NCI-H774 (cell line): ENCODE data around the gene CLEC18B.
"Not testable (repeated sequence)": the region's sequence is repeated elsewhere in the genome, so short reads cannot be mapped to it uniquely, and the experiment has no call there.

ENCODE experiments used
- DNase-seq: peaks from one replicate; lab custom pipeline; 2025; lab: John Stamatoyannopoulos, UW

The CLEC18B gene

DNA sequence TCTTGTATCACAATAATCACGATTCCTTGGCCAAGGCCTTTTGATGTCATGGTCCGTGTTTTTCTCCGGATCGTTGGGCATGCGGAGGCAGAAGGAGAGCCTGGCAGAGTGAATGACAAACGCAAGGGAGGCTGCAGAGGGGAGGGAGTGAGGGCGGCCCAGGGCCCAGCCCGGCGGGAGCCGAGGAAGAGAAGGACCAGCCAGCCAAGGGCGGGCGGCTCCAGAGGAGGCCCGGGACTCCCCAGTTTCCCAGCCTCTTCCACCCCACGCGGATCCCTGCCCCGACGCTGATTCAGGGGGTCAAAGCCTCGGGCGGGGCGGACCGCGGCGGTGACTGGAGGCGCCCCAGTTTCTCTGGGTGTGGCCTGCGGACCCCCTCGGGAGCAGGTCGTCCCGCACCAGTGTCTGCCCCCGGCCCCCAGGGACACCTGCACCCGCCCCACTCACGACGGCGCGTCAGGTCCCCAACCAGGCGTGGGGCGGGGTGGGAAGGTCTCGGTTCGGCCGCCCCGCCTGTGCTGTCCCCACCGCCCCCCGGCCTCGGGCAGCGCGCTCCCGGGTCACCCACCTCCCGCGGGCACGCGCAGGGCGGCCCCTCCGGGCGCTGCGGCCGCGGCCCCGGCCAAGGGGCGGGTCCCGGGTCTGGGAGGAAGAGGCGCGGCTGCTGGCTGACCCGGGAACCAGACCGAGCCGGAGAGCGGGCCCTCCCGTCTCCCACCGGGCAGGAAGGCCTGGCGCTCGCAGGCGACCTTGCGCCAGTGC is 14.5 kb downstream of the CLEC18B start:
- DNase-seq: not testable (repeated sequence)

DNA sequence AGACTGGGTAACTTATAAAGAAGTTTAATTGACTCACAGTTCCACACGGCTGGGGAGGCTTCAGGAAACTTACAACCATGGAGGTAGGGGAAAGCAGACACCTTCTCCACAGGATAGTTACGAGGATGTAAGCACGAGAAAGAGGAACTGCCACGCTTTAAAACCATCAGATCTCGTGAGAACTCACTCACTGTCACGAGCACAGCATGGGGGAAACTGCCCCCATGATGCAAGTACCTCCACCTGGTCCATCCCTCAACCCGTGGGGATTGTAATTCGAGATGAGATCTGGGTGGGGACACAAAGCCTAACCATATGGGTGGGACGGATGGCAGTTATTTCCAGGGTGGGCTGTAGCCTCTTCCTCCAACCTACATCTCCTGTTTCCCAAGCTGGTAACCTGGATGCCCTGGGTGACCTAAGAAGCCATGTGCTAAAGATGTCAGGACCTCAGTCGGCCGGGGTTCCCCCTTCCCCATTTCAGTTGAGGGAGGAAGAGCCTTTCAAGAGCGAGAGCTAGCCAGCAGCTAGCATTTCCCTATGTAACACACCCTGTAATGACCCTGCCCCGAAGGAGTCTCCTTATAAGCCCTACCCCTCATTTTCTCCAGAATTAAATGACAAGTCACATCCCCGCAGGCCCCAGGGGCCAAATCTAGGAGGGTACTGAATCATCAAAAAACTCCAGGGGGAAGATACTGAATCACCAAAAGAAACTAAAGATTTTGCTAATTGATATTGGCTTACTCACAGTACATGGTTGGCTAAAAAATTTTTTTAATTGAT is 16.9 kb downstream of the CLEC18B start:
- not testable (repeated sequence) for DNase-seq

DNA sequence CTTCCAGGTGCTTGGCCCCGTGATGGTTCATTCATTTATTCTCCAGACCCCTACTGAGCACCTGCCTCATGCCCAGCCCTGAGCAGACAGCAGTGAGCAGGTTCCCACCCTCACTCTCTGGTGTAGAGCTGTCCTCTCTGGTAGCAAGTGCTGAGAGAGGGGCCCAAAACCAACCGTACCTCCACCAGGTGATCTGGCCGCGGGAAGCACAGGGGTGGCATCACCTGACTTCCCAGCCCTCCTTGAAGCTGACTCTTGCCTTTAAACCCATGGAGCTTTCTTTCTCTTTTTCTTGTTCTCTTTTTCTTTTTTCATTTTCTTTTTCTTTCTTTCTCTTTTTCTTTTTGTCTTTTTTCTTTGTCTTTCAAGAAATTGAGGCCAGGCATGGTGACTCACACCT is 21.0 kb downstream of the CLEC18B start:
- not testable (repeated sequence) for DNase-seq

DNA sequence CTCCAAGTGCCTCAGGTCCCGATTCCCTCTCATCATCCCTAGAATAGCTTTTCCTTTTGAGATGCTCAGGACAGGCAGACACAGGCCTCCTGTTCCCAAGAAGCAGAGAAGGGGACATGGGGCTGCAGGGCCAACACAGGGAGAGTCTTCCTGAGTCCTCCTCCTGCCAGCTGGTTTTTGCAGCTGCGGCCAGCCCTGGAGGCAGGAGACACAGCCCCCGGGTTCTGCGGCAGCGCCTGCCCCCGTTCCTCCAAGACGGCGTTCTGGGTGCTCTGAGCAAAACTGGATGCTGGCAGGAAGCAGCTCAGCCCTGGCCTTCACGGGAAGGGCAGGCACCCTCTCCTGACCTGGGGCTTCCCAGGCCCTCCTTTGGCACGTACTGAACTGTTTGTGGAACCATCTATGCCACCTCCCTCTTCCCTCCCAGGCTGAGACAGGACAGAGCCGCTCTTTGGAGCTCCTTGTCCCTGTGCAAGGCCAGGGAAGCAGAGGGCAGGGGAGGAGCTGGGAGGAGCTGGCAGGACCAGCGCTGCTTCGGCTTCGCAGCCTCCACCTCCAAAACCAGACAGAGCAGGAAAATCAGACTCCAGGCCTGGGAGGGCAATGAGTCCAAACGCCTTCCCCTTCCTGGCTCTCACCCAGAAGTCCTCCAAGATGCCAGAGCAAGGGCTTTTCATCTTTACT is 22.9 kb downstream of the CLEC18B start:
- not testable (repeated sequence) for DNase-seq

DNA sequence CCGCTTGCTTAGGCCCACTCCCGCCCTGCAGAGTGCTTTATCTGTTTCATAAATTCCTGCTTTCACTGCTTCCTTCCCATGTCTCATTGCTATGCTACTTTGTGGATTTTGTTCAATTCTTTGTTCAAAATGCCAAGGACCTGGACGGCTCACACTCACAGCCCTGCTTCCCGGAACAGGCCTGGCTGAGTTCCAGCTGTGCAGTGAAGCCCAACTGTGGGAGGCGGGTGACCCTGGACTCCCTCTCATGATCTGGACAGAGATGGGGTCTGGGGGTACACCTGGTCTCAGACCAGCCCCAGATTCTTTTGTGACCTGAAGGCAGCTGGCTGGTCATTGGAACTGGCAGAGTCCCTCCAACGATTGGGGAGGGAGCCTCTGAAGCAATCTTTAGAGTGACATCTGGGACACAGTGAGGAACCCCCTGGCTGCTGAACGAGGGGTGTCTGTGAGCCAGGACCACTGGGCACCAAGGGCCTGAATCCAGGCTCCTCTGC is 24.7 kb downstream of the CLEC18B start:
- not testable (repeated sequence) for DNase-seq

DNA sequence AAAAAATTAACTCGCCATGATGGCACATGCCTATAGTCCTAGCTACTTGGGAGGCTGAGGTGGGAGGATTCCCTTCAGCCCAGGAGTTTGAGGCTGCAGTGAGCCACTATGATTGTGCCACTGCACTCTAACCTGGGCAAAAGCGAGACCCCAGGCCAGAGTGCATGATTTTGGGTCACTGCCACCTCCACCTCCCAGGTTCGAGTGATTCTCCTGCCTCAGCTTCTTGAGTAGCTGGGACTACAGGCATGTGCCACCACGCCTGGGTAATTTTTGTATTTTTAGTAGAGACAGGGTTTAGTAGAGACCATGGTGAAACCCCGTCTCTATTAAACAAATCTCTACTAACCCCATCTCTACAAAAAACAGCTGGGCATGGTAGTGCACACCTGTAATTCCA is 26.7 kb downstream of the CLEC18B start:
- not testable (repeated sequence) for DNase-seq

DNA sequence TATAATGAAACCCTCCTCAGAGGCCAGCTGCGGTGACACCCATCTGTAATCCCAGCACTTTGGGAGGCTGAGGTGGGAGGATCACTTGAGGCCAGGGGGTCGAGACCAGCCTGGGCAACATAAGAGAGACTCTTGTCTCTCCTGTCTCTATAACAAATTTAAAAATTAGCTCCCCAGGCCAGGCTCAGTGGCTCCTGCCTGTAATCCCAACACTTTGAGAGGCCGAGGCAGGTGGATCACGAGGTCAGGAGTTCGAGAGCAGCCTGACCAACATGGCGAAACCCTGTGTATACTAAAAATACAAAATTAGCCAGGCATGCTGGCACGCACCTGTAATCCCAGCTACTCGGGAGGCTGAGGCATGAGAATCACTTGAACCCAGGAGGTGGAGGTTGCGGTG is 27.1 kb downstream of the CLEC18B start:
- DNase-seq: not testable (repeated sequence)

DNA sequence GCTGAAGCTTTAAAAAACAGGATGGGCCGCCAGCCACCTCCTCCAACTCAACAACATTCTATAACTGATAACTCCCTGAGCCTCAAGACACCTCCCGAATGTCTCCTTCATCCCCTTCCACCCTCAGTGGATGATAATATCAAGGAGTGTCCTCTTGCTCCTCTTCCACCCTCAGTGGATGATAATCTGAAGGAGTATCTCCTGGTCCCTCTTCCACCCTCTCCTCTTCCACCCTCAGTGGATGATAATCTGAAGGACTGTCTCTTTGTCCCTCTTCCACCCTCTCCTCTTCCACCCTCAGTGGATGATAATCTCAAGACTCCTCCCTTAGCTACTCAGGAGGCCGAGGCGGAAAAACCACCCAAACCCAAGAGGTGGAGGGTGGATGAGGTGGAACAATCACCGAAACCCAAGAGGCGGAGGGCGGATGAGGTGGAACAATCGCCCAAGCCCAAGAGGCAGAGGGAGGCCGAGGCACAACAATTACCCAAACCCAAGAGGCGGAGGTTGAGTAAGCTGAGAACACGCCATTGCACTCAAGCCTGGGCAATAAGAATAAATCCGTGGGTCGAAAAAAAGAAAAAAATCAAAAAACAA is 29.7 kb downstream of the CLEC18B start:
- DNase-seq: not testable (repeated sequence)

DNA sequence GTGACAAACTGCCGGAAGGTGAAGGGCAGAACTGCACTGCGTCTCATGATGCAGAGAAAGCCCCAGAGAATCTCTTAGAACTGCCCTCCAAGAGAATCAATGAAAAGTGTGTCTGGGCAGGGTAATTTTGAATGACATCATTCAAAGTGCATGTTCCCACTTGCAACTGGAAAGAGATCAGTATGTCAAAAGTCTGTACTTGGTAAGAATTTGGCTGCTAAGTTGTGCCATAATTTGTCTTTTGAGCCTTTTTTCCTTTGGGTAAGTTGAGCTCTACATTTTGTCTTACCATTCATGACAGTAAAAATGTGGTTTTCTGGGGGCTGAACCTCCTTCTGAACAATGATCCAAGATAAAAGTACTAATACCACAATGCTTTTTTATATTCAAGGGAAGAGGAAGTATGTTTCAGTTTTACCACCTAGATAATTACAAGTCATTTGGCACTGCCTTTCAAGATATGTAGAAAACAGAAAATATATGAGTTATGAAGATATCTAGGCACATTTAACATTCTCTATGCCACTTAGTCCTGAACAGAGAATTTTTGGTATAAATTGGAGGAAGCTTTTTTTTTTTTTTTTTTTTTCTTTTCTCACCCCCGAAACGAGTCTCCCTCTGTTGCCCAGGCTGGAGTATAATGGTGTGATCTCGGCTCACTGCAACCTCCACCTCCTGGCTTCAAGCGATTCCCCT is 38.8 kb downstream of the CLEC18B start:
- not testable (repeated sequence) for DNase-seq

DNA sequence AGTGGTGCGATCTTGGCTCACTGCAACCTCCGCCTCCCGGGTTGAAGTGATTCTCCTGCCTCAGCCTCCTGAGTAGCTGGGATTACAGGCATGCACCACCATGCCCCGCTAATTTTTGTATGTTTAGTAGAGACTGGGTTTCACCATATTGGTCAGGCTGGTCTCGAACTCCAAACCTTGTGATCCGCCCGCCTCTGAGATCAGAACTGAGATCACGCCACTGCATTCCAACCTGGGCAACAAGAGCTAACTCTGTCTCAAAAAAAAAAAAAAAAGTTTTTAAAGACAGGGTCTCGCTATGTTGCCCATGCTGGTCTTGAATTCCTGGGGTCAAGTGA is 47.5 kb downstream of the CLEC18B start:
- DNase-seq: not testable (repeated sequence)

DNA sequence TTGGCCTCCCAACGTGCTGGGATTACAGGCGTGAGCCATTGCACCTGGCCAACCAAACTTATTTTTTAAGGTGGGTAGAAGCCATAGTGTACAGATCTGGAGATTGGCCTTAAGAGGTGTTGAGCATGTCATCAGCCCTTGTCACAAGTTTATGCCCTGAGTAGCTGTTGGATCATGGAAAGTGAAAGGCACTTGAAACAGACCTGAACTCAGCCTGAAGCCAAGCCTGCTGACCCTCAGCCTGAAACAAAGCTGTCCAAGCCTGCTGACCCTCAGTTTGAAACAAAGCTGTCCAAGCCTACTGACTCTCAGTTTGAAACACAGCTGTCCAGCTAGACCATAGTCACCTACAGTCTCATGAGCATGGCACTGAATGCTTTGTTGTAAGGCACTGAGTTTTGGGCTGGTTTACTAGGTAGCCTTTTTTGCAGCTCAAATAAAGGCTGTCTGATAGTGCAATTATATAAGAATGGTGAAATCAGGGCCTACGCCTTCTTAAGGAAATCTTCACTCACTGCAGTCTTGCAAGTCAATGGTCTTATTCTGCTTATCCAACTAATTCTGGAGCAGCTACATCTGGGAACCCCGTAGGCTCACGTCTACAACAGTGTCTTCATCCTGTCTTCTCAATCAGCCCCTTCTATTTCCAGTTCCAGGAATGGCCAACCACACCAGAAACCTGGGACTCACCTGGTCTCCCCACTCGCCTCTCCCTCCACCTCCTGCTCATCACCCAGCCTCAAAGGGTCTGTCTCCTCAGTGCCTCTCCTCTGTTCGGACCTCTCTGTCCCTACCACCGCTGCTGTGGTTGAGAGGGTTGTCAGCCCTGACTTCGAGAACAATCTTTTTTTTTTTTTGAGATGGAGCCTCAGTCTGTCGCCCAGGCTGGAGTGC is 48.1 kb downstream of the CLEC18B start:
- no peak for DNase-seq

DNA sequence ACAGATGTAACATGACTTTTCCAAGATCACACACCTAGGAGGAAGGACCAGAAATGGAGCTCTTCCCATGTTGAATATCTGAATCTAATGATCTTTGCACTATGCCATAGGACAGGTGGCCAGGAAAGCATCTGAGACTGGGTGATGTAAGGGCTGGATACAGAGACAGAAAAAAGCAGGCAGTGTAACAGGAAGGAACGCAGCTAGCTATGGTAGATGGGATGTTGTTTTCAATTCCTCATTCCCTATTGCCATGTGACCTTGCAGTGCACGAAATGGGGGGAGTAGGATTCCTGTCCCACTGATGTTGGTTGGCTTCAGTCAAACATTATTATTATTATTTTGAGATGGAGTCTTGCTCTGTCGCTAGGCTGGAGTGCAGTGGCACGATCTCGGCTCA is 48.9 kb downstream of the CLEC18B start:
- DNase-seq: no peak

DNA sequence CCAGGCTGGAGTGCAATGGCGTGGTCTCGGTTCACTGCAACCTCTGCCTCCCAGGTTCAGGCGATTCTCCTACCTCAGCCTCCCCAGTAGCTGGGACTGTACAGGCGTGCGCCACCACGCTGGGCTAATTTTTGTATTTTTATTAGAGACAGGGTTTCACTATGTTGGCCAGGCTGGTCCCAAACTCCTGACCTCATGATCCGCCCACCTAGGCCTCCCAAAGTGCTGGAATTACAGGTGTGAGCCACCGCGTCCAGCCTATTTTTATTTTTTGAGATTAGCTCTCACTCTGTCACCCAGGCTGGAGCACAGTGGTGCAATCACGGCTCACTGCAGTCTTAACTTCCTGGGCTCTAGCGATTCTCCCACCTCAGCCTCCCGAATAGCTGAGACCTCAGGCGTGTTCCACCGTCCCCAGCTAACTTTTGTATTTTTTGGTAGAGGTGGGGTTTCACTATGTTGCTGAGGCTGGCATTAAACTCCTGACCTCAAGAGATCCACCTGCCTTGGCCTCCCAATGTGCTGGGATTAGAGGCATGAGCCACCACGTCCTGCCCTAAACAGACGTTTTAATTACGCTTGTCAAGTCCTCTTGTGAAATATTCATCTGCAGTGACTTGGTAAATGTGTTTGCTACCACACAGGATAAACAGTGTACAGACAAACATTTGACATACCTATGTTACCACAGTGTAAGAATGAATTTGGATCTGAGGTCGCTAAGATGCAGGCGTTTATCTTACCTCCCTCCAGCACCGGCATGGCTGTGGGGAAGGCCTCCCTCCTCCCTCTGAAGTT is 50.7 kb downstream of the CLEC18B start:
- DNase-seq: not testable (repeated sequence)

DNA sequence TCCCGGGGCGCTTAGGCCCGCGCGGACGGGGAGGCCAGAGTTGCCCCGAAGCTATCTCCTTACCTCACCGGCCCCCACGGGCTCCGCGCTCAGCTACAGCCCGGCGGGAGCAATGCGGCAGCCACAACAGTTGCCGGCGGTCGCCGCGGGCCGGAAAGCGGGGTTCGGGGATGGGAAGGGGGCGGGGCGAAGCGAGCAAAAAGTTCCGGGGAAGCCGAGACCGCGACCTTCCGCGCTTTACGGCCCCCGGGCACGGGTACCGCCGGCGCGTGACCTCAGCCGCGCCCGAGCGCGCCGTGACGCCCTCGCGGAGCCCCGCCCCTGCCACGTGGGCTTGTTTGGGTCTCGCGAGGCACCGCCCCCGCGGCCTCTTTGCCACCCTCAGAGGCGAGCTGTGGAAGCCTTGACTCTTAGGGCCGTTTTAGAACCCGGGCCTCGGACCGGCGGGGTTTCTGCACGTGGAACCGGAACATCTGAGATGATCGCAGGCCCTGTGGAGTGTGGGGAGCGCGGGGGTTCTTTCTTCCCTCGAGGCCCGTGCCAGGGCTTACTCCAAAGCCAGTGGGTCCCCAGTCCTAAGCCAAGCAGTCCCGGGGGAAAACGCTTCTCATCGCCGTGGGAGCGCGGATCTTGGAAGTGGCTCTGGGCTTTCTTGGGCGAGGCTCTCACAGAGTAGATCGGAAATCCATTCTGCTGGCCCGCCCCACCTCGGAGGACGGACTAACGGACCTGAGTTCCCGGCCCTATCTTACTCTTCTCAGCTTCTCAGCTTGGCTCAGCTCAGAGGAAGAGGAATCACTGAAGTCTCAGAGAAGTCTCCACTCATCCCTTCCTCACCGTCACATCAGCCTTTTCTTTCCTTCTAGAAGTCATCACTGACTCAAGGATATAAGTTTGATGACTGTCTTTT is 53.0 kb downstream of the CLEC18B start:
- peak; percentile 39 for DNase-seq

DNA sequence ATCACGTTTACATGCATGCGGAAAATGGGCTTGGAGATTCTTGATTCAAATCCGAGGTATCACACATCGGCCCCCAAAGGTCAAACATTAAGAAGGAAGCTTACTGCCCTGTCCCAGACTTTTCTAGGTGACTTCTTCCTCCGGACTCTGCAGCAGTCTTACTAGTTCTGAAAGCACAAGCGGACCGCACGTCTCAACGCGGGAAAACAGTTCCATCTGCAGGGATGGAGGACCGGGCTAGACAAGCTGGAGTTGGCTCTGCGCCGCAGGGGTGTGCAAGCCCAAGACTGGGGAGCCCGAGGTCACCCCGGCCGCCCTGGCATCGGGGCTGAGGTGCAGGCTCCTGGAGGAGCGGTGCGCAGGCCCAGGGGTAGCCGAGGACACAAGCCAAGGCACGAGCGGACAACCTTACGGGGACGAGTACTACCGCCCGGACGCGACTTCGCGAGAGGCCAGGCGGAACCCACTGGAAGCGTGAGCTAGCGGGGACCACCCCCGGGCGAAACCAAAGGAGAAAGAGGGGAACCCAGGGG is 53.7 kb downstream of the CLEC18B start:
- not testable (repeated sequence) for DNase-seq

DNA sequence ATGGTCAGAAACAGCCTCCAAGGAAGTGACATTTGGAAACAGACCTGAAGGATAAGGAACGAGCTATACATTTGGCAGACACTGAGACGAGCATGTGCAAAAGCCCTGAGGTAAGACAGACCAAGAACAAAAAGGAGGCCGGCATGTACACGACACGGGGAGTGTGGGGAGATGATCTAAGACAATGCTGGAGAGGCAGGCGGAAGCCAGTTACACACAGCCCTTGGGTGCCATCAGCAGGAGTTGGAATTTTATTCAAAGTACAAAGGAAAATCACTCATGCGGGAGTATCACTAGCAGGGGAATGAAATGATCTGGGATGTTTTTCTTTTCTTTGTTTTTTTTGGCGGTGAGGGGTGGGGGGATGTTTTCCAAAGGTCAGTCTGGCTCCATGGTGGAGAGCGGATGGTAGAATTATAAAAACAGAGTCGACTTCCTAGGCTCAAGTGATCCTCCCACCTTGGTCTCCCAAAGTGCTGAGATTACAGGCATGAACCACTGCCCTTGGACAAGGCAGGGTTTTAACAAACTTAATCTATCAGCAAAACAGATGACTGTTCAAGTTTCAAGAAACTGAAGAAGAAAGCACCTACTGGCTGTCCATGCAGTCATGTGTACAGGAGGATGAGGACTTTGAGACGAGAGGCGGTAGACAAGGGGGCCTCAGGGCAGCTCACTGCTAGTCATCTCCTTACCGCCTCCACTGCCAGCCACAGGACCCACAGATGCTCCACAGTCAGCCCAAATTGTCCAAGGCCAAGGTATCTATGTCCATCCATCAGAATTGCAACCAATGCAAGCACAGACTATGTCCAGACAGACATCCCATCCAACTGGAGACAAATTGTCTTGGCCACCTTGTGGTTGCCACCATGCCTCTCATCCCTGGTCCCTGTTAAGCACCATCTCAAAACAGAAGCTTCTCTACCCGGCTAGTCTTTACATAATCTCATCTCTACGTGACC is 59.4 kb downstream of the CLEC18B start:
- not testable (repeated sequence) for DNase-seq
